ENCODE results near the gene BAIAP2. TPM values are rescaled to one million over a fixed set of nuclear protein-coding genes. Genes with fewer than 3 reads are reported as not detected.

Gene BAIAP2
- total RNA-seq, 2 experiments from 2014 or later: 5.9 to 6.3 TPM

DNA sequence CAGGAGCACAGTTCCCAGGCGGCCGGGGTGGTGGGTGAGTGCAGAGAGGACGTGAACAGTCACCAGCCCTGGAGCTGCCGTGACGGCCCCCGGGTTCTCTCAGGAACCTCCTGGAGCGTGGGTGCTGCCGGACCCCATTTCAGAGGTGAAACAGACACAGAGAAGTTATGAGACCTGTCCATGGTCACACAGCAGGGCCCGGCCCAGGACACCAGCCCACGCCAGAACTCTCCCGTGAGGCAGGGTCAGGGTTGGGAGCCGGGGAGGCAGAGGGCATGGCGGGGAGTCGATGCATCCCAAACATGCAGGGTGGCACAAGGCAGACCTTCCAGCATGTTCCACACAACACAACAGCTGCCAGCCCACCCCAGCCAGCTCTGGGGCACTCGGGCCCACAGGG is 126.6 kb downstream of the BAIAP2 start:
- Mint-ChIP-seq H3K4me3 (no peak overlapping the region), H3K27ac (no peak overlapping the region), H3K4me1 (ENCODE audit: low read depth) (no peaks in the 10 kb centered on the region), H3K9me3 (no peaks in the 10 kb centered on the region), H3K36me3 (ENCODE audit: low read depth) (no peaks in the 10 kb centered on the region), H3K27me3 (peaks cover 10% of the 10 kb centered on the region)
- ChIA-PET CTCF (no interaction called here), POLR2A (no interaction called here)
- TF ChIP-seq CTCF (IDR thresholded peaks at IDR 0.05): no peak
- ATAC-seq (no peak), DNase-seq (no peak)
- intact Hi-C loops (cut with micrococcal nuclease): no loop called here

DNA sequence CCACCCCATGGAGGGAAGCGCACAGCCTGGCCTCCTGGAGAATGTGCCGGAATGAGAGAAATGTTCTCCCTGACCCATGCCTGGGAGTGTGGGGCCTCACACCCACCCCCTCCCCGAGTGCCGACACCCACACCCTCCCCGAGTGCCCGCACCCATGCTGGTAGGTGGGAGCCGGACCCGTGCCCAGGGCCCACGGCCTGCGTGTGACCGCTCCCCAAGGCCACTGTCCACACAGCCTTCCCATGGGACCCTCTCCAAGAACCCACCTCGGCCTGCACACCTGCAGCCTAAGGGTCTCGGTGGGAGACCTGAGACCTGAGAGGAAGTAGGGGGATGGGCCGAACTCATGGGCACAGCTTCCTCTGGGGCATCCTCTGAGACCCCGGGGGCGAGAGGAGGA is 127.0 kb downstream of the BAIAP2 start:
- ChIA-PET CTCF (no interaction called here), POLR2A (interaction anchor here (1.0 kb wide), 1 partner anchor 10 kb away, joined by 3 read pairs; no protein-coding TSS in a partner anchor)
- TF ChIP-seq CTCF (IDR thresholded peaks at IDR 0.05): no peak
- Mint-ChIP-seq H3K27me3 (peaks cover 10% of the 10 kb centered on the region), H3K4me3 (no peak overlapping the region), H3K4me1 (ENCODE audit: low read depth) (no peaks in the 10 kb centered on the region), H3K27ac (no peak overlapping the region), H3K36me3 (ENCODE audit: low read depth) (no peaks in the 10 kb centered on the region), H3K9me3 (no peaks in the 10 kb centered on the region)
- DNase-seq (no peak), ATAC-seq (no peak)
- intact Hi-C loops (cut with micrococcal nuclease): no loop called here

- Mint-ChIP-seq H3K27ac (no peak overlapping the region), H3K4me1 (ENCODE audit: low read depth) (no peaks in the 10 kb centered on the region), H3K27me3 (peaks cover 13% of the 10 kb centered on the region), H3K4me3 (no peak overlapping the region), H3K9me3 (no peaks in the 10 kb centered on the region), H3K36me3 (ENCODE audit: low read depth) (no peaks in the 10 kb centered on the region)
- no peak for ATAC-seq
- POLR2A ChIA-PET: interaction anchor here (1.0 kb wide), 1 partner anchor 10 kb away, joined by 3 read pairs; no protein-coding TSS in a partner anchor
- DNase-seq: no peak
- intact Hi-C loops (cut with micrococcal nuclease): no loop called here
- CTCF ChIA-PET: no interaction called here
- TF ChIP-seq CTCF (IDR thresholded peaks at IDR 0.05): no peak
These were observed 127.5 kb downstream of the BAIAP2 start for GRCh38 chr17:81162491-81162890.

DNA sequence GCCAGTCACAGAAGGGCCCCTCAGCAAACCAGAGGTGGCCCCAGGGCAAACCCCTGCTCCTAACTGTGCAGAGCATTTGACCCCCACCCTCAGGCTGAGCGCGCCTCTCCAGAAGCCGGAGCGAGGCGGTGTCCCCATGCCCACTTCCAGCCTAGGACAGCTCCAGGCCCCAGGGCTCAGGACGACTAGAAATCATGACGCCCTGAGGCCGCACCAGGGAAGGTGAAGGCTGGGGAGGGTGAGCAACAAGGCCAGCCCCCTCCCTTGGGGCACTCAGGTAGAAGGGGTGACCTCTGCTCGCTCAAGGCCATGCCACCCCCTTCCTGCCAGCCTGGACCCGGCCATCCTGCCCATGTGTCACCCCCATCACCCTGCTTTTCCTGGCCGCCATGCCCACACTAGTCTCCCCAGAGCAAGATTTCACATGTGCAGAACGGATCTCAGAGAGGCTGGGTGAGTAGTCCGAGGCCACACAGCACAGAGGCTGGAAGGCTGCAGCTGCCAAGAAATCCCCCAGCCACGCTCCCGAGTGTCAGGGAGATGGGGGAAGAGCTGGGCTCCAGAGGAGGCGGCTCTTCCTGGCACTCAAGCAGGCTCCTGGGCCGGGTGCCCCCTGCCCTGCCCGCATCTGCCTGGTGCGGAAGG is 128.2 kb downstream of the BAIAP2 start:
- TF ChIP-seq CTCF (IDR thresholded peaks at IDR 0.05): no peak
- POLR2A ChIA-PET: no interaction called here
- intact Hi-C loops (cut with micrococcal nuclease): no loop called here
- DNase-seq: no peak
- CTCF ChIA-PET: no interaction called here
- no peak for ATAC-seq
- Mint-ChIP-seq H3K27ac (no peak overlapping the region), H3K36me3 (ENCODE audit: low read depth) (no peaks in the 10 kb centered on the region), H3K4me1 (ENCODE audit: low read depth) (no peaks in the 10 kb centered on the region), H3K9me3 (no peaks in the 10 kb centered on the region), H3K4me3 (no peak overlapping the region), H3K27me3 (peaks cover 13% of the 10 kb centered on the region)

DNA sequence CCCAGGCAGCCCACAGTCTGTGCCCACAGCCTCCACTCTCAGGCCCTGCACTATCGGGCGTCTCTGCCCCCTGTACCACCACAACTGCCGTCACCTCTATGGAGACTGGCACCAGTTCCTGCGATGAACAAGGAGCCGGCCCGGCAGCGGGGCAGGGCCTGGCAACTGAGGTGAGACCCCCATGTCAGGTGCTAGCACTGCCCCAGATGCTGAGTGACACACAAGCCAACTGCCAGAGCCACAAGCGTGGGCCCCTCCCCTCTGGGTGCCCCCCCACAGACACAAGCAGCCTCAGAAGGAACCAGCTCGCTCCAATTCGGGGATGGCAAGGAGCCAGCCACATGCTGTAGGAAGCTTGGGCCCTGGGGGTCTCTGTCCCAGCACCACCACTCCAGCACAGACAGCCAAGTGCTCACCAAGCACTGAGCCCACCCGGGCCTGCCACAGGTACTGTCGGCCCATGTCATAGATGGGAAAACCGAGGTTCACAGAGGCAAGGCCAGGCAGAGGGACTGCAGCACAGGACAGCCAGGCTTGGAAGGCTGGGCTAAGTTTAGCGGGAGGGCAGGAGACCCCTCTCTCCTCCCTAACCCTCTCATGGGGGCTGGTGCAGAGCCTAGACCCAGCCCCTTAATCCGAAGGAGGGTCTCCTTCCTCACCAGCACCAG is 128.9 kb downstream of the BAIAP2 start:
- H3K4me3 Mint-ChIP-seq: no peak overlapping the region
- no peaks in the 10 kb centered on the region for H3K36me3 Mint-ChIP-seq (ENCODE audit: low read depth)
- TF ChIP-seq CTCF (IDR thresholded peaks at IDR 0.05): no peak
- no peaks in the 10 kb centered on the region for H3K9me3 Mint-ChIP-seq
- H3K27me3 Mint-ChIP-seq: peaks cover 13% of the 10 kb centered on the region
- no peak overlapping the region for H3K27ac Mint-ChIP-seq
- H3K4me1 Mint-ChIP-seq (ENCODE audit: low read depth): no peaks in the 10 kb centered on the region
- ATAC-seq: no peak
- no peak for DNase-seq
- POLR2A ChIA-PET: no interaction called here
- CTCF ChIA-PET: no interaction called here
- intact Hi-C loops (cut with micrococcal nuclease): no loop called here

All from activated CD8-positive, alpha-beta T cell treated with anti-CD3 and anti-CD28 coated beads for 36 hours (primary cell).